HL-60 (cell line): ENCODE data around the gene TMEM129.
"Not testable (repeated sequence)": the region's sequence is repeated elsewhere in the genome, so short reads cannot be mapped to it uniquely, and the experiment has no call there.

ENCODE experiments used
- DNase-seq, 2 experiments: peaks; one replicate each; pipeline ENCODE4 v3.0.0-alpha.2; 2010 to 2020; ENCODE audit warnings: low read depth in 1 of 2, low spot score in 1 of 2
- H3K27ac ChIP-seq: fragments of 250-450 bp; sonication (Bioruptor Pico); replicated peaks from 2 replicates; pipeline ENCODE4 v1.5.1; 2020; ENCODE audit warnings: mild to moderate bottlenecking, moderate library complexity
- H3K27me3 ChIP-seq: fragments of 250-450 bp; sonication (Bioruptor Pico); 2 replicates; pipeline ENCODE4 v1.5.1; 2021; ENCODE audit warnings: mild to moderate bottlenecking, moderate library complexity; ENCODE audit not compliant: insufficient read depth, poor library complexity, severe bottlenecking
- H3K4me3 ChIP-seq: replicated peaks from 2 replicates; pipeline ENCODE4 v1.5.1; 2011; ENCODE audit warnings: mild to moderate bottlenecking, control low read depth, low read length; ENCODE audit not compliant: insufficient read depth
- GABPA ChIP-seq: IDR thresholded peaks from 2 replicates; pipeline ENCODE4 v1.6.1; 2012; ENCODE audit warnings: low read depth
- POLR2AphosphoS5 ChIP-seq: IDR thresholded peaks from 2 replicates; pipeline ENCODE4 v1.6.1; 2012; ENCODE audit warnings: low read depth
- SPI1 ChIP-seq: IDR thresholded peaks from 2 replicates; pipeline ENCODE4 v1.6.1; 2012; ENCODE audit warnings: low read depth, mild to moderate bottlenecking, borderline replicate concordance
- TF ChIP-seq, protein P1 (sequence below): IDR thresholded peaks from one replicate; pipeline ENCODE4 v1.5.1; 2011; ENCODE audit warnings: low read length, control low read depth, inconsistent platforms; ENCODE audit not compliant: insufficient read depth
- TF ChIP-seq, protein P2 (sequence below): IDR thresholded peaks from 2 replicates; pipeline ENCODE4 v1.6.1; 2012; ENCODE audit warnings: low read depth; ENCODE audit not compliant: insufficient replicate concordance

Gene TMEM129

DNA sequence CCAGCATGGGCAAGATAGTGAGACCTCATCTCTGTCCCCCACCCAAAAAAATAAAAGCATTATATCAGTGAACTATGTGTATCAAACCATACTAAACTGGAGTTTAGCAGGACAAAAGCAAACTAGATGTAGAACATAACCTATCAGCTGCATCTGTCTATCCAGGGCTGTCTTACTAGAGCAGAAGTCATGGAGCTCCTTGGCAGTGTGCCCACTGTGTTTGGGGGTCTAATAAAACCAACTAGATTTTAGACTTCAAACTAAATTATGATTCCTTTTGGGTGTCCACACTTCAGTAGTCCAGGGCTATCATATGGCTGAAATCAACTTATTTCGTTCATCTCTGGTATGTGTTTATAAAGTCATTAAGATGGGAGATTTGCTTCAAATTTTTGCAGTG lies 17.3 kb downstream of the TMEM129 start:
- H3K27ac ChIP-seq = no peak overlapping the region
- no peak overlapping the region for H3K4me3 ChIP-seq
- DNase-seq = no peak
- TF ChIP-seq GABPA = no peak
- TF ChIP-seq SPI1 = no peak
- no peak for TF ChIP-seq POLR2AphosphoS5
- TF ChIP-seq, protein P1, sequence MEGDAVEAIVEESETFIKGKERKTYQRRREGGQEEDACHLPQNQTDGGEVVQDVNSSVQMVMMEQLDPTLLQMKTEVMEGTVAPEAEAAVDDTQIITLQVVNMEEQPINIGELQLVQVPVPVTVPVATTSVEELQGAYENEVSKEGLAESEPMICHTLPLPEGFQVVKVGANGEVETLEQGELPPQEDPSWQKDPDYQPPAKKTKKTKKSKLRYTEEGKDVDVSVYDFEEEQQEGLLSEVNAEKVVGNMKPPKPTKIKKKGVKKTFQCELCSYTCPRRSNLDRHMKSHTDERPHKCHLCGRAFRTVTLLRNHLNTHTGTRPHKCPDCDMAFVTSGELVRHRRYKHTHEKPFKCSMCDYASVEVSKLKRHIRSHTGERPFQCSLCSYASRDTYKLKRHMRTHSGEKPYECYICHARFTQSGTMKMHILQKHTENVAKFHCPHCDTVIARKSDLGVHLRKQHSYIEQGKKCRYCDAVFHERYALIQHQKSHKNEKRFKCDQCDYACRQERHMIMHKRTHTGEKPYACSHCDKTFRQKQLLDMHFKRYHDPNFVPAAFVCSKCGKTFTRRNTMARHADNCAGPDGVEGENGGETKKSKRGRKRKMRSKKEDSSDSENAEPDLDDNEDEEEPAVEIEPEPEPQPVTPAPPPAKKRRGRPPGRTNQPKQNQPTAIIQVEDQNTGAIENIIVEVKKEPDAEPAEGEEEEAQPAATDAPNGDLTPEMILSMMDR = no peak
- TF ChIP-seq, protein P2, sequence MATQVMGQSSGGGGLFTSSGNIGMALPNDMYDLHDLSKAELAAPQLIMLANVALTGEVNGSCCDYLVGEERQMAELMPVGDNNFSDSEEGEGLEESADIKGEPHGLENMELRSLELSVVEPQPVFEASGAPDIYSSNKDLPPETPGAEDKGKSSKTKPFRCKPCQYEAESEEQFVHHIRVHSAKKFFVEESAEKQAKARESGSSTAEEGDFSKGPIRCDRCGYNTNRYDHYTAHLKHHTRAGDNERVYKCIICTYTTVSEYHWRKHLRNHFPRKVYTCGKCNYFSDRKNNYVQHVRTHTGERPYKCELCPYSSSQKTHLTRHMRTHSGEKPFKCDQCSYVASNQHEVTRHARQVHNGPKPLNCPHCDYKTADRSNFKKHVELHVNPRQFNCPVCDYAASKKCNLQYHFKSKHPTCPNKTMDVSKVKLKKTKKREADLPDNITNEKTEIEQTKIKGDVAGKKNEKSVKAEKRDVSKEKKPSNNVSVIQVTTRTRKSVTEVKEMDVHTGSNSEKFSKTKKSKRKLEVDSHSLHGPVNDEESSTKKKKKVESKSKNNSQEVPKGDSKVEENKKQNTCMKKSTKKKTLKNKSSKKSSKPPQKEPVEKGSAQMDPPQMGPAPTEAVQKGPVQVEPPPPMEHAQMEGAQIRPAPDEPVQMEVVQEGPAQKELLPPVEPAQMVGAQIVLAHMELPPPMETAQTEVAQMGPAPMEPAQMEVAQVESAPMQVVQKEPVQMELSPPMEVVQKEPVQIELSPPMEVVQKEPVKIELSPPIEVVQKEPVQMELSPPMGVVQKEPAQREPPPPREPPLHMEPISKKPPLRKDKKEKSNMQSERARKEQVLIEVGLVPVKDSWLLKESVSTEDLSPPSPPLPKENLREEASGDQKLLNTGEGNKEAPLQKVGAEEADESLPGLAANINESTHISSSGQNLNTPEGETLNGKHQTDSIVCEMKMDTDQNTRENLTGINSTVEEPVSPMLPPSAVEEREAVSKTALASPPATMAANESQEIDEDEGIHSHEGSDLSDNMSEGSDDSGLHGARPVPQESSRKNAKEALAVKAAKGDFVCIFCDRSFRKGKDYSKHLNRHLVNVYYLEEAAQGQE = no peak
- H3K27me3 ChIP-seq = no peaks in the 10 kb centered on the region

DNA sequence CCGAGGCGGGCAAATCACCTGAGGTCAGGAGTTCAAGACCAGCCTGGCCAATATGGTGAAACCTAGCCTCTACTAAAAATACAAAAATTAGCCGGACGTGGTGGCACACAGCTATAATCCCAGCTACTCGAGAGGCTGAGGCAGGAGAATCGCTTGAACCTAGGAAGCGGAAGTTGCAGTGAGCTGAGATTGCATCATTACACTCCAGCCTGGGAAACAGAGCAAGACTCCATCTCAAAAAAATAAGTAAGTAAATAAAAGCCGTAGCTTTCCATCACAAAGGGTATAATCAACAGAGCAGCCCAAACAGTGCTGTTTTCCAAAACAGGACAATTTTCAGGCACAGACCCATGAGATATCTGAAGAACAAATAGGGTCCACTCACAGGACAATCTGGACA lies 19.5 kb downstream of the TMEM129 start:
- H3K27ac ChIP-seq = peak overlapping the region; percentile 16; the same call in 1 of the 2 replicates
- not testable (repeated sequence) for H3K4me3 ChIP-seq, H3K27me3 ChIP-seq
- DNase-seq = peak in 1 of 2 experiments; percentile 71
- 0 out of 2 replicates have a peak, but pooled peaks have one; percentile 21 for TF ChIP-seq POLR2AphosphoS5
- TF ChIP-seq GABPA = peak; percentile 63; the same call in 1 of the 2 replicates
- TF ChIP-seq SPI1 = peak; percentile 33; the same call in 1 of the 2 replicates

DNA sequence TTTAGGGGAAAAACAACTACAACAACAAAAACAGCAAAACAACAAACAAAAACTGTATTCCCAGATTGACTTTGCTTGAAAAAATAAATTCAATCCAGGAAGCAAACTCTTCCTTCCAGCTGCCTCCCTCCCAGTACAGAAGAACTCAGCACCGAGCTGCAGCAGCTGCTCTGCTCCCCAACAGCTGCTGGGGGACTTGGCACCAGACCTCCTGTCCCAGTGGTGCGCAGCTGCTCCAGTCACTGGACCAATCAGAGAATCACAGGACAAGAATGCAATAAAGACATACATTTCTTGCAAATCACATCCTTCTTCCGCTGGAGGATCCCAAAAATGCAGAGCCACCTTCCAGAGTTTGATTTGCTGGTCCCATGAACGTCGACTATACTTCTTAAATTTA lies 25.2 kb downstream of the TMEM129 start:
- Histone ChIP-seq H3K27me3 (no peaks in the 10 kb centered on the region), H3K27ac (no peak overlapping the region), H3K4me3 (no peak overlapping the region)
- DNase-seq = no peak
- no peak for TF ChIP-seq GABPA
- TF ChIP-seq POLR2AphosphoS5 = no peak
- TF ChIP-seq, protein P1 = no peak
- TF ChIP-seq, protein P2 = no peak
- no peak for TF ChIP-seq SPI1

DNA sequence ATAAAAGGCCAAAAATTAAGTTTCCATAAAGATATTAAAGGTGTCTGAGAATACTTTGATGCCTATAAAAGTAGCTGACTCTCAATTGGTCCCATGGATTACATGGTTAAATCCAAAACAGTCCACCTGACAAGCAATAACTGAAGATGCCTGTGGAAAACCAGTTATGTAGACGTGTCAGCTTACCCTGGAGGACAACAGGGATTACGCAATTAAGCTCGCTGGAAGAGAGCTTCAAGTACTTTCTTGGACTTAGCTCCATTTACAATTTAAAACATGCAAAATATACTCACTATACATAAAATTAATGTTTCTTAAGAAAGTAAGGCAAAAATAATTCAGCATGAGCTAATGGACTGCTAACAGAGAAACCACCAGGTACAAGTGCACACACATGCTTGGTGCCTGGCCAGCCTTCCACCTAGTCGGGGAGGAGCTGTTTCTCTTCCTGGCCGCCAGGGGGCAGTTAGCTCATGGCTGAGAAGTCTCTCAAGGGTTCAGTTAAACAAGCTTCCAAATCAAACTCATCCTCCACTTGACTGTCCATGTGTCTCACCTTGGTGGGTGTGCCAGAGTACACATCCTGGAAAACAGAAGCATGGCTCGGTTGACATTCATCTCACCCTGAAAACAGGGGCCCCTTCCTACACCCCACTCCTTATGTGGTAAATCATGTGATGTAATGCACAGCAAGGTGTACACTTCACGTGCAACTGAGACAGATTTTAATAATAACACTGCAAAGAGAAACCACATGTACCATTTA lies 27.8 kb downstream of the TMEM129 start:
- Histone ChIP-seq H3K27me3 (no peaks in the 10 kb centered on the region), H3K27ac (no peak overlapping the region), H3K4me3 (no peak overlapping the region)
- no peak for TF ChIP-seq SPI1
- TF ChIP-seq, protein P1 = peak; percentile 90
- DNase-seq = peak in 1 of 2 experiments; percentile 80
